Epithelial cell of esophagus (primary cell): Measurements from ENCODE around the gene FADS6.

Experiments
- DNase-seq: peaks from one replicate; pipeline ENCODE4 v3.0.0; 2010; ENCODE audit warnings: low read depth
- H3K4me3 ChIP-seq: 2 replicates; pipeline ENCODE4 v1.5.1; 2011; ENCODE audit warnings: mild to moderate bottlenecking, low read length, control low read depth
- TF ChIP-seq, protein P1 (sequence below): IDR thresholded peaks from 2 replicates; pipeline ENCODE4 v1.5.1; 2011; ENCODE audit warnings: low read depth, mild to moderate bottlenecking, low read length, control low read depth, inconsistent platforms; ENCODE audit not compliant: insufficient read depth; ENCODE audit errors: missing control alignments

FADS6 gene

DNA sequence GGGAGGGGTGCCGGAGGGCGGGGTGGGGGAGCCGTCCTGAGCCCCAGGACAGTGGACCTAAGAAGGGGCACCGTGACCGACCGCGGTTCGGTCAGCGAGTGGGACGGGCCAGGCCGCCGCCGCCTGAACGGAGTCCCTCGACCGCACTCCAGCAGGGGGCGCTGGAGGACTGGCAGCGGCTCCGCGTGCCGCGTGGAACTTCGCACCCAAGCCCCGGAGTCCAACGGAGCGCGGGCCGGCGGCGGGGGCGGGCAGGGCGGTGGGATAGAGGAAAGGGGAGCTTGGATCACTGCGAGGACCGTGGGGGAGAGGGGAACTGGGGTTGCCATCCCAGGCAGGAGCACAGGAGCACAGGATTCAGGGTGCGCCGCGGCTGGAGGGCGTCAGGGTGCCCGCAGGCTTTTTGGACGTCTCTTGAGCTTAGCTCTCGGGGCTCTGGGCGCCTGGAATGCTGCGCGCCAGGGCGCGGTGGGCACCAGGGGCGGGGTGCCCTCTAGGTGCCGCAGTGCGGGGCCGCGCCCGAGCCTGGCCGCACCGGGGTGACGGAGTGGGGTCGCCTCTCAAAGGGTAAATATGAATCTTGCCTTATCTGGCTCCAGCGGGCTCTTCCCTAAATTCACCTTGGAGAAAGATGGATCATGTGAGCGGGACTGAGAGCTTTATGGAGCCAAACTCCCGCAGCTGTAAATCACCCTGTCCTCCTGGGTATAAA lies 30.3 kb upstream of the FADS6 start:
- TF ChIP-seq, protein P1, sequence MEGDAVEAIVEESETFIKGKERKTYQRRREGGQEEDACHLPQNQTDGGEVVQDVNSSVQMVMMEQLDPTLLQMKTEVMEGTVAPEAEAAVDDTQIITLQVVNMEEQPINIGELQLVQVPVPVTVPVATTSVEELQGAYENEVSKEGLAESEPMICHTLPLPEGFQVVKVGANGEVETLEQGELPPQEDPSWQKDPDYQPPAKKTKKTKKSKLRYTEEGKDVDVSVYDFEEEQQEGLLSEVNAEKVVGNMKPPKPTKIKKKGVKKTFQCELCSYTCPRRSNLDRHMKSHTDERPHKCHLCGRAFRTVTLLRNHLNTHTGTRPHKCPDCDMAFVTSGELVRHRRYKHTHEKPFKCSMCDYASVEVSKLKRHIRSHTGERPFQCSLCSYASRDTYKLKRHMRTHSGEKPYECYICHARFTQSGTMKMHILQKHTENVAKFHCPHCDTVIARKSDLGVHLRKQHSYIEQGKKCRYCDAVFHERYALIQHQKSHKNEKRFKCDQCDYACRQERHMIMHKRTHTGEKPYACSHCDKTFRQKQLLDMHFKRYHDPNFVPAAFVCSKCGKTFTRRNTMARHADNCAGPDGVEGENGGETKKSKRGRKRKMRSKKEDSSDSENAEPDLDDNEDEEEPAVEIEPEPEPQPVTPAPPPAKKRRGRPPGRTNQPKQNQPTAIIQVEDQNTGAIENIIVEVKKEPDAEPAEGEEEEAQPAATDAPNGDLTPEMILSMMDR, result peak; percentile 59
- DNase-seq, result peak; percentile 63
- H3K4me3 ChIP-seq, result peak overlapping the region; percentile 62

DNA sequence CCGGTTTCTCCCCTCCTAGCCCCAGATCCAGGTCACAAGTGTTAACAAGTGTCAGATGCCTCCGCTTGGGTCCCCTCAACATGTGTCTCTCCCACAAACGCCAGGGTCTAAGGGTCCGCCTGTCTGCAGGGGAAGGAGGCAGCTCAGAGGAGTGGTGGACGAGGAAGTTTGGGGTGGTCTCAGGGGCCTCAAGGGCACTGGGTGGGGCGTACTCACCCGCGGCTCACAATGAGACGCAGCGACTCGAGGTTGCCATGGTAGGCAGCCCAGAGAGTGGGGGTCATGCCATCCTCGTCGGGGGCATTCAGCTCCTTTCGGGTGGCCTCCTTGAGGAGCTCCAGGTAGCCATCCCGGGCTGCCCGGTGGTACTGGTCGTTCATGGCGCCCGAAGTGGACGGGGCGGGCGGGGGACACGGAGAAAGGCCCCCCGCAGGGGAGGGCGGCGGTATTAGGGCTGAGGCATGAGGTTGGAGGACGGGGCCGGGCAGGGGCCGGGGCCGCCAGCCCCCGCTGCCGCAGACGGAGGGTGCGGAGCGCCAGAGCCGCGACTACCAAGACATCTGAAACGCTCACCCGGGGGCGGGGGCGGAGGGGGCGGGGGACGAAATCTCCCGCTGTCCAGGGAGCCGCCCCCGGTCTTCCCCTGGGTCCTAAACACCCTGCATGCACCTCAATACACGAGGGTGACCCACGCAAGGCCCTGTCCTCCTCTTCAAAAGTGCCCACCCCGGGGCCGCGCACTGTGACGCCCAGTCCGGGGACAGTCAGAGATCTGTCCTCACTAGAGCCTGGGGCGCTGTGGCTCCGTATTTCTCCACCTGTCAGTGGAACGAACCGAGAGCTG lies 29.5 kb upstream of the FADS6 start, which contains the start of gene USH1G:
Gene USH1G, minus strand, starts transcription at position 562 of the 844 bp plus-strand sequence. Its CDS starts 182 bp downstream, at position 380.
- TF ChIP-seq, protein P1, result no peak
- DNase-seq, result peak; percentile 33
- H3K4me3 ChIP-seq, result peak within 1 kb of the TSS; percentile 62

DNA sequence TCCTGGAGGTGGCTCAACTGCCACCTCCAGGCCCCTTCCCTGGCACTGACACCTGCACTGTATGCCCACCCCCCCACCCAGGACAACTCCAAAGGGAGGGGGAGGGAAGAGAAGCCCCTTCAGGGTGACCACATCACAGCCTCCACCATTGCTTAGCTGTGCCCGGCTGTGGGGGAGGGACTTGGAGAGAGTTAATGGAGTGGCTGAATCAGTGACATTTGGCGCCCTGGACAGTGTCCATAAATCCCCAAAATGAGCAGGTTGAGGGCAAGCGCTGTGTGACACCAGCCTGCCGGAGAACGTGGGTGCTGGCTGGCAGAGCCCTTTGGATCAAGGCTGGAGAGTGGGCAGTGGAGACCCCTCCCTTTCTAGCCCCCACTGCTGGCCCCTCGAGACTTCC lies 28.7 kb upstream of the FADS6 start:
- DNase-seq, result no peak
- H3K4me3 ChIP-seq, result peak overlapping the region; percentile 62
- TF ChIP-seq, protein P1, result no peak

DNA sequence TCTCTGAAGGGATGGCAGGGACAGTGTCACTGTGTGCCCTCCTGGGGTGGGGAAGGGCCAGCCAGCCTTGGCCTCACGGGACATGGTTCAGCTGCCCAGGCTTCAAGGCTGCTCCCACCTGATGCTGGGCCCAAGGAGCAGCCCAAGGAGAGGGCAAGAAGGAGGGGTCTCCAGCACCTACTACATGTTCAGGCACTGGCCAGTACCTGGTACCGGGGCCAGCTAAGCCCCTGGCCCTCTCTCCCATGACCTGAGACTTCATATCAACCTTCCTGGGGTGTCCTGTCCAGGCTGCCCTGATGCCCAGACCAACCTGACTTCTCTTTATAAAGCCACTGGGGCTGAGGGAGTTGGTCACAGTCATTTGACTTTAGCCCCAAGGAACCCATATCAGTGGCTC lies 28.3 kb upstream of the FADS6 start:
- peak overlapping the region; percentile 29 for H3K4me3 ChIP-seq
- TF ChIP-seq, protein P1, result no peak
- no peak for DNase-seq

DNA sequence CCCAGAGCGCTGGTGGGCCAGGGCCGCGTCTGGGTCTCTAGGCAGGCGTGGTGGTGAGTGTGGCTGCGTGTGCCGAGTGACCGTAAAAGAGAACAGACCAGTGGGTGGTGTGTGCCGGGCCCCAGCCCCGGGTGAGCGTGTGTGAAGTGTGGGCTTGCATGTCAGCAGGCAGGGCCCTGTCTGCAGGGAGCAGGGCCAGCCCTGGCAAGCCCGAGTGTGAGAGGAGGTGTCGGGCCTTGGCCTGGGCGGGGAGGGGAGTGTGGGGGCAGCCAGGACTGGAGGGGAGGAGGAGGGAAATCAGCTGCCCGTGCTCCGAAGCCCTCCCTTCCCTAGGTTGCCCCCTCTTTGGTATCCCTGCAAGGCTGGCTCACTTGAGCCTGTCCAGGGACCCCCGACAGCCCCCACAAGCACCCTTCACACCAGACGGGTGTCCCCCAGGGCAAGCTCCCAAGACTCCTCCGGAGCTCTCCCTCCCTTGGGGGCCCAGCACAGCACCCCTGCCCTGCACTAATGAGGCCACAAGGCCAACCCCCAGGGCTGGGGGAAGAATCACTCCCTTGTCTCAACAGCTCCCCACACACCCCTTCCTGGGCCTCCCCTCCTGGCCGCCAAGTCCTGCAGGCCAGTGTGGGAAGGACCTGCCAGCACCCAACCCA lies 27.7 kb upstream of the FADS6 start:
- H3K4me3 ChIP-seq, result peak overlapping the region; percentile 29
- TF ChIP-seq, protein P1, result no peak
- DNase-seq, result peak; percentile 55

DNA sequence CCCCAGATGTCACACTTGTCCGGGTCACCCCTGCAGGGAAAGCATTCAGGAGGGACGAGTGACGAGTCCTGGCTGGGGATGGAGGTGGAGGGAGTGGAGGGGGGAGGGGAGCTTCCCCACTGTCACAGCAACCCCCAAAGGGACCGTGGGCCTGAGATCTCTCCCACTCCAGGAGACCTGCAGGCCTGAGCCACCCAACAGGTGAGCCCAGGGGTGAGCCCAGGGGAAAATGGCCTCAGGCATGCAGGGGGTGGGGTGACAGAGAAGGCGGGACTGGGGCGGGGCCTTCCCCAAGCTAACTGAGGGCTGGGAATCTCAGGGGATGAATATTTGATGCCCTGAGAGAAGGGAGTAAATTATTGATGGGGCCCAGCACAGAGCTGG lies 27.2 kb upstream of the FADS6 start:
- TF ChIP-seq, protein P1, result no peak
- no peak overlapping the region for H3K4me3 ChIP-seq
- DNase-seq, result no peak
